Stimulated activated CD8-positive, alpha-beta memory T cell treated with anti-CD3 and anti-CD28 coated beads, Interleukin-7, amount 100 ng/mL, for 4 hours (primary cell): ENCODE data around the gene PDCD2.
"Not testable (repeated sequence)": the region's sequence is repeated elsewhere in the genome, so short reads cannot be mapped to it uniquely, and the experiment has no call there.

ENCODE experiments used
- DNase-seq, 2 donors: peaks; one replicate each; pipeline ENCODE4 v3.0.0-alpha.2; 2020; ENCODE audit warnings: low read depth in 2 of 2

PDCD2 gene

DNA sequence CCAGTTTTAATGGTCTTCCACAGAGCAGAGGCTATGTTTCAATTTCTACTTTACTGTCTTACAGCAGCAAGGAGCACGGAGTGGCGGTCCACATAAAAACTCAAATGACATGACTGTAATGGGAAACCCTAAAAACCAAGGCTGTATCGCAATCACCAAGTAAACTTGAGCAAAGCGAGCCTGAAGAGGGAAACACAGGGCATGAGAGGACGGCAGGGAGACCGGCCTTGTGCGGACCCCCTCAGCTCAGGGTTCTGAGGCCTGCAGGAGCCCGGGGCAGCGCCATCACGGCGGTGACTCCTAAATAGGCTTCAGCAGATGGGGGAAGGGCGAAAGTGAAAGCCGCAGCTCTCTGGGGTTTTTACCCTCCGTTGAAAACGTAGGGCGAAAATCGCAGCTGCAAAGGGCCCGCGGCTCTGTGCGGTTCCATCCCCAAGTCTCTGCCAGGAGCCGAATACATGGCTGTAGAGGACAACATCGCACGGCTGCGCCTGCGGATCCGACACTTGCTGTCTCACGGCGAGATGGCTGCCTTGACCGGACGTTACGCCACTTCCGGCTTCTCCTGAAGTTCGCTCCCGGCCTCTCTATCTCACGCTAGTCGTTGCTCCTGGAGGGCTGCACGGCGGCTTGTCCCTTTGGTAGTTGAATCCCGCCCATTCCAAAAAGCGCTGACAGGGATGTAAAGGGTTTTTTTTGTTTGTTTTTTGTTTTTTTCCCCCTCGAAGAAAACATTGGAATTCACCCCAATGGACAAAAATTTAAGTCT is 31.5 kb downstream of the PDCD2 start, which contains the start of gene PSMB1:
Gene PSMB1, minus strand, starts transcription at position 543 of the 769 bp plus-strand sequence. Its CDS starts 65 bp downstream, at position 478.
- DNase-seq, result peak; percentile 74 to 78

DNA sequence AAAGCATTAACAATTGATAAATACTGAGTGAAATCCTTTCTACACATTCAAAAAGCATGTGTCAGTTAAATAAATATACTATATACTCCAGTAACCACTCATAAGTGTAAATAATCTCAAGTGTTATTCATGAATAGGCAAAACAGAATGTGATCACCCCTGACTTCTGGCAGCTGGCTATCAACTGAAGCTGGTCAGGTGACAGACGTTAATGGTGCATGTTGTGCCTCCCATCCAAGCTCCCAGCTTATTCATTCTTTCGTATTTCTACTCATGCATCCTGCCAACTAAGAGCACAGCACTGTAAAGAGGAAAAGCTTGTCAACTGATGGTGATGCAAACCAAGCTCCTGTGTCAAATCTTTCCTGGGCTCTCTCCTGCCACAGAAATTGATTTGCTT is 39.0 kb downstream of the PDCD2 start:
- no peak for DNase-seq

DNA sequence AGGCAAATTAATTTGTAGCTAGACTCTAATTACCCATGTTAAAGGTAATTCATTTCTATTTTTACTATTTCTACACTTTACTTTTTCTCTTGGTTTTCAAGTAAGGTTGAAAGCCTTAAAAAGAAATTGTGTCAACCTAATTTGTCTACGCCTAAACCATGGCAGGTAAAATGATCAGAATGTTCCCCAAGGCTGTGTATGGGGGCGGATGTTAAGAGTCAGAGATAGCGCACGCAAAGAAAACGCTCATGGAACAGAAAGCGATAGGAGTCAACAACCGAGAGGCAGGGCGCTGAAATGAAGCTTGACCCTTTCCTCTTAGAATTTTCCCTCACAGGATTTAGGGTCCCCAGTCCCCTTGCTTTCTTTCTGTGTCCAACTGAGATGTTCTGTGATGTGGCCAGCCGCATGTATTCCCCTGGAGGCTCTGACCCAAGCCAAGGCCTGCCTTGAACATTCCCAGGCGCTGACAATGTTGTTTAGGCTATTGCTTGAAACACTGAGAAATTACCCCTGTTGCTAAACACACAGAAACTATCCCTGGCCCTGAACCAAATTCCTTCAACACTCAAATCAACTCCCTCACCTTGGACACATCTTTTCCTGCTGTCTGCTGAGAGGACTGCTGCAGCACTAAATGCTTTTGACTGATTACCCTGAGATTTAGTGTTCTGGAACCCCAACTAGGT is 42.3 kb downstream of the PDCD2 start:
- no peak for DNase-seq

DNA sequence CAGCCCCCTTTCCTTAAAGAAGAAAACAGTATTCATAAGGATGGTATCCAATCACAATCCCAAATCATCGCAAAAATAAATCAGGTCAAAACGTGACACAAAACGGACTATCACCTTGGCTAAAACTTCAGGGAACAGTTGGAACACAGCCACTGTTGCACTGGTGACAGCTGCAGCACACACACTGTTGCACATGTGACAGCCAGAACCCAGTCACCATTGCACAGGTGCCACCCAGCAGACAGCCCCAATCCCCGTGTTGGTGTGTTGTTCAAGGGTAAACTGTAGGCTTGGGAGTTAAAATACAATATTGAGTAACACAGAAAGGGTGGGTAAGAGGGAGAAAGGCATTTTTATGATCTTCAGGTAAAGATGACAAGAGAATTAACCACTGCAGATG is 47.1 kb downstream of the PDCD2 start:
- no peak for DNase-seq

DNA sequence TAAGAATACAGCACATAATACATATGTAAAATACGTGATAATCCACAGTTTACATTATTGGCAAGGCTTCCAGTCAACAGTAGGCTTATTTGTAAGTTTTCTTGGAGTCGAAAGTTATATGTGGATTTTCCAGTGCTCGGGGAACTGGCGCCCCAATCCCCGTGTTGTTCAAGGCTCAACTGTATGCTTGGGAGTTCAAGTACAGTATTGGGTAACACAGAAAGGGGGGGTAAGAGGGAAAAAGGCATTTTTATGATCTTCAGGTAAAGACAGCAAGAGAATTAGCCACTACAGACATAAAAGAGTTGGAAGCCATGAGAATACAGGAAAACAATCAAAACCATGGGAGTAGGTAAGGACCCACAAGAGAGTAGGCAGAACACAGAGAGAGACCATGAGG is 47.8 kb downstream of the PDCD2 start:
- no peak for DNase-seq

DNA sequence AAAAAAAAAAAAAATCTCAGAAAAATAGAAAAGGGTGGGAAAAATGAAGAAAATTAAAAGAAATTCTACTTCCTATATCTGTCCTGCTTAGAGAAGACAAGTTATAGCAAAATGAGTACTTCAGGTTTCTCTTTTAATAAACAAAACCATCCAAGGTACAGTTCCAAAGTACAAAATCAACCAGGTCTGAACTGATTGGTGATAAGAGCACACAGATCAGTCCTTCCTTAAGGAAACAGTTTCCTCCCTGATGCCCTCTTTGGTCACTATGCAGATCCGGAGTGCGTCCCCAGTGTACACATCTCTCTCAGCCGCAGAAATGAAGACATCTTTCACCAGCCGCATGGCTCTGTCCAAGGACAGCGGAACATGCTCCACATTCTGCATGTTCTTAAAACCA is 49.4 kb downstream of the PDCD2 start:
- no peak for DNase-seq

DNA sequence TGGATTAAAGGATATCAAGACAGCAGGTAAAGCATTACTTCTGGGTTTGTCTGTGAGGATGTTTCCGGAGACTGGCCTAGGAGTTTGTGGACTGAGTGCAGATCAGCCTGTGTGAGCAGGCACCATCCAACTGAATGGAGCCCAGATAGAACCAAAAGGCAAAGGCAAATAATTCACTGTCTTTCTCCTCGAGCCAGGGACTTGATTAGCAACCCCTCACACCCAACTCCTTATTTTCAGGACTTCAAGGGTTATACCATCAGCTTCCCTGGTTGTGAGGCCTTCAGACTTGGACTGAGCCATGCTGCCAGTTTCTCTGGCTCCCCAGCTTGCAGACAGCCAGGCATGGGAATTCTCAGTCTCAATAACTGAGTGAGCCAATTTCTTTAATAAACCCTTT is 50.6 kb downstream of the PDCD2 start:
- DNase-seq, result no peak

DNA sequence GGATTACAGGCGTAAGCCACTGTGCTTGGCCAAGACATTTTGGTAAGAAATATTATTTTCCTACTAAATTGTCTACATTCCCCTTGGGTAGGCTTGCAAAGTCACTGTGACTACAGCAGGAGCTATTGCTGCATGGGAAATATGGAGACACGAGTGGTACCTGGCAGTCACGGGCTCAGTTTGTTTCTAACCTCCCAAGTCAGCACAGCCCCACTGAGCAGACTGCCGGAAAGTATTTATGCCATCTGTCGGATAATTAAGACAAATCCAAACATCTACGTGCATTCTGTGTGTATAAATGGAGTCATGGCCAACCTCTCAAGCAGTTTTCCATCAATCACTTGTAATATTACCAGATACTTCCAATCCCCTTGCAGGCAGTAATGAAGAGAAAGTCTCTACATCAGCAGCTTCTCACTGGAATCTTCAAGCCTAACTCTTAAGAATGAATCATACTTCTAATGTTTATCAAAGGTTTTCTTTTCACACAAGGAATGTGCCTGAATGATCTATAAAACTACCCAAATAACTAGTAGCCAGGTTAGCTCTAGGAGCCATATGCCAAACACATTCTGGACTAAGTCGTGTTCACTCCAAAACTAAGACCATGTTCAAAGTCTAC is 51.5 kb downstream of the PDCD2 start:
- no peak for DNase-seq

DNA sequence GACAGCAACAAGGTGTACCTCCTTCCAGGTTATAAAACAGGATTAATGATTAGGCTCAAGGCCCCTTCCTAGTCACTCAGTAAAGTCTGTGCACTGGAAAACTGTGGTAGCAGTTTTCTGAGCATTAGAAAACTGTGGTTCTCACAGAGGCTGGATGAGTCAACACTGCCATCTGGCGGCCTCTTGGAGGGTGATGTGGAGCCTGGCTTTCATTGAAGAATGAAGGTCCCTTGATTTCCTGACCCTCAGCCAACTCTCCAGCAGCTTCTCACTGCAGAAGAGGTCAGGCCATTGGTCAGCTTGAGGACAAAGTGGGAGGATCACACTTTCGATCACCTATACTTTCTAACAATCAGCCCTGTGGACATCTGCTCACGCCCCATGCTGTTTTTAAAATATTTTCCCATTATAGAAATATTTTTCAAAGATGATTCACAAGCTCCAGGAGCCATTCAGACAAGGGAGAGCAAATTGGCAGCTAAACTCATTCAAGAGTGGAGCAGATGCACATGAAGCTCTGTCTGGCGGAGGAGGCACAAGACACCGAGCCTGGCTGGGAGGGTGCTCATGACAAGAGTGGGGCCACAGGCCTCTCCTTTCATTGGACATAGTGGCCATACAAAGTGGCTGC is 54.5 kb downstream of the PDCD2 start:
- DNase-seq, result peak; percentile 35 to 39

DNA sequence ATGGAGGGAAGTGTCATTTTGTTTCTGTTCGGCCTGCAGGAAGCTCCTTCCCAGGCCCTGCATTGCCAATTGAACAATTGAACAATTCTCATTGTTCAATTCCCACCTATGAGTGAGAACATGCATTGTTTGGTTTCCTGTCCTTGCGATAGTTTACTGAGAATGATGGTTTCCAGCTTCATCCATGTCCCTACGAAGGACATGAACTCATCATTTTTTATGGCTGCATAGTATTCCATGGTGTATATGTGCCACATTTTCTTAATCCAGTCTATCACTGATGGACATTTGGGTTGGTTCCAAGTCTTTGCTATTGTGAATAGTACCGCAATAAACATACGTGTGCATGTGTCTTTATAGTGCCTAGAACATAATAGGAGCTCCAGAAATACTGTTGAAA is 56.4 kb downstream of the PDCD2 start:
- not testable (repeated sequence) for DNase-seq

DNA sequence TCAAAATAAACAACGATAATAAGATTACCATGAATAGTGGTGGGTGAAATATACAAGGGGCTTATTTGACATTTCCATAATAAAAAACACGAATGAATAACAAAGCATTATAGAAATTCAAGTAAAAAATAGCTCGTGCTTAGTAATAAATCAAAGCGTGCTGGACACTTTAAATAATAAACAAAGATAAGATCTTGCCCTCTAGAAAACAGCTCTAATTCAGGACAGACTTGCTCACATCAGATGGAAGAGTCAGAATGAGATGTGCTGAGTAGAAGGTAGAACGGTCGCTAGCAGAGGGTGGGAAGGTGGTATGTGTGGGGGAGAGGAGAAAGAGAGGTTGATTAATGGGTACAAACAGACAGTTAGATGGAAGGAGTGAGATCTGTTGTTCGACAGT is 58.6 kb downstream of the PDCD2 start:
- DNase-seq, result no peak
